Measurements from ENCODE around the gene AGO3.

- TF ChIP-seq CTCF (IDR thresholded peaks at IDR 0.05 in 2 of 3, conservative IDR thresholded peaks at IDR 0.05 in 1 of 3; ENCODE audit: borderline replicate concordance in 1 of 3, insufficient read depth in 1 of 3, low read depth in 2 of 3, low read length in 2 of 3) (no peak), YY1 (IDR thresholded peaks at IDR 0.05; ENCODE audit: extremely low read depth, insufficient replicate concordance, low read depth, low read length) (no peak), POLR2AphosphoS5 (IDR thresholded peaks at IDR 0.05; ENCODE audit: low read depth, low read length) (peak; percentile 90), JUND (IDR thresholded peaks at IDR 0.05) (no peak), EZH2 (IDR thresholded peaks at IDR 0.05) (no peak), SIN3A (IDR thresholded peaks at IDR 0.05; ENCODE audit: low read depth) (peak; percentile 72), ZNF274 (IDR thresholded peaks at IDR 0.05; ENCODE audit: low read depth, low read length) (no peak), FOSL1 (IDR thresholded peaks at IDR 0.05; ENCODE audit: low read depth) (no peak), SRF (IDR thresholded peaks at IDR 0.05; ENCODE audit: low read depth) (no peak; the same call in 1 of the 2 replicates), POLR2A (IDR thresholded peaks at IDR 0.05; ENCODE audit: borderline replicate concordance, extremely low read depth, insufficient read depth, insufficient read length) (peak; percentile 84), CEBPB (IDR thresholded peaks at IDR 0.05; ENCODE audit: low read depth) (no peak), EGR1 (IDR thresholded peaks at IDR 0.05; ENCODE audit: low read depth) (peak; percentile 95), SP1 (IDR thresholded peaks at IDR 0.05; ENCODE audit: low read depth) (peak; percentile 29; the same call in 1 of the 2 replicates)
Measured at GRCh38 chr1:35930593-35931445, at the start of gene AGO3.

Measured in HCT116 (cell line).